K562 (cell line): ENCODE data around the gene THADA. TPM values are rescaled to one million over a fixed set of nuclear protein-coding genes. Genes with fewer than 3 reads are reported as not detected.
A peak's percentile ranks its signal among the peaks of the same experiment; 100 is the strongest.

Experiments
- ATAC-seq: fragments of 200-7000 bp; cut with Tn5 transposase; 3 replicates; pipeline ENCODE4 v1.9.1; 2020; ENCODE audit warnings: moderate library complexity
- BruUV-seq: library from RNA; stranded (reverse); fragments of 400-500 nt; replicated peaks from 2 replicates; lab custom pipeline; 2021; lab: Mats Ljungman, UMichigan
- CTCF ChIA-PET: fragments of 300-600 bp; formaldehyde crosslinking; extraction: SDS; loops from one replicate; lab custom pipeline; 2021; ENCODE audit warnings: low intra/inter-chr PET ratio; lab: Yijun Ruan, JAX
- POLR2A ChIA-PET: fragments of 300-600, 350-650 bp; sonication (Branson Sonifier 250); formaldehyde crosslinking; extraction: SDS; loops from one replicate; lab custom pipeline; 2021; ENCODE audit warnings: antibody characterized with exemption, inconsistent platforms; lab: Yijun Ruan, JAX
- DNase-seq, 4 experiments: peaks; one replicate each; pipeline versions ENCODE4 v3.0.0 to v3.0.0-alpha.2; 2011 to 2018; ENCODE audit warnings: low spot score in 3 of 4, mixed read lengths in 3 of 4; ENCODE audit errors: extremely low read depth in 1 of 4
- FAIRE-seq: peaks from 2 replicates; lab custom pipeline; 2011; peaks lifted over from hg19 to GRCh38; lab: Jason Lieb, UNC
- H2AFZ ChIP-seq: 2 replicates; pipeline ENCODE4 v1.6.0; 2011; ENCODE audit warnings: low read depth, low read length, control low read depth, inconsistent platforms
- H3K27ac ChIP-seq: fragments of 200-600 bp; 3 replicates; pipeline ENCODE4 v1.8.0; 2011; ENCODE audit warnings: low read depth, mild to moderate bottlenecking, control low read depth, inconsistent platforms, low read length, moderate library complexity, mixed read lengths; ENCODE audit errors: extremely low read depth
- H3K27me3 ChIP-seq, 2 experiments: fragments of 300-600 bp in 1 of 2; 2 replicates in 1 of 2; 3 replicates in 1 of 2; pipeline versions ENCODE4 v1.6.0 to v1.8.0; 2011; ENCODE audit warnings: inconsistent platforms in 2 of 2, low read length in 2 of 2, mild to moderate bottlenecking in 1 of 2, mixed read lengths in 1 of 2, moderate library complexity in 1 of 2; ENCODE audit not compliant: control insufficient read depth in 2 of 2, insufficient read depth in 2 of 2
- H3K36me3 ChIP-seq: fragments of 300-600 bp; 3 replicates; pipeline ENCODE4 v1.8.0; 2011; ENCODE audit warnings: mild to moderate bottlenecking, low read length, inconsistent platforms; ENCODE audit not compliant: control insufficient read depth, insufficient read depth
- H3K4me1 ChIP-seq, 2 experiments: fragments of 200-600 bp in 1 of 2; replicated peaks in 1 of 2; 2 replicates in 1 of 2; 3 replicates in 1 of 2; pipeline versions ENCODE4 v1.5.1 to v1.8.0; 2011; ENCODE audit warnings: inconsistent platforms in 2 of 2, low read length in 2 of 2, mild to moderate bottlenecking in 1 of 2, mixed read lengths in 1 of 2, moderate library complexity in 1 of 2; ENCODE audit not compliant: control insufficient read depth in 2 of 2, insufficient read depth in 2 of 2
- H3K4me2 ChIP-seq: 2 replicates; pipeline ENCODE4 v1.6.1; 2011; ENCODE audit warnings: low read length, control low read depth, inconsistent platforms, mixed read lengths; ENCODE audit not compliant: insufficient read depth
- H3K4me3 ChIP-seq: fragments of 200-600 bp; sonication (generic), shearing (Covaris generic); 2 replicates; pipeline ENCODE4 v1.5.1; 2016; ENCODE audit warnings: control low read depth, inconsistent platforms
- H3K79me2 ChIP-seq: fragments of 200-600 bp; 3 replicates; pipeline ENCODE4 v1.8.0; 2011; ENCODE audit warnings: low read length, inconsistent platforms; ENCODE audit not compliant: control insufficient read depth, insufficient read depth
- H3K9ac ChIP-seq, 2 experiments: 2 replicates each; pipeline versions ENCODE4 v1.6.0 to v1.6.1; 2011; ENCODE audit warnings: low read depth in 2 of 2, low read length in 2 of 2, control low read depth in 1 of 2, inconsistent platforms in 1 of 2, mild to moderate bottlenecking in 1 of 2, mixed read lengths in 1 of 2; ENCODE audit not compliant: insufficient read depth in 1 of 2
- H3K9me1 ChIP-seq: one replicate; pipeline ENCODE4 v1.6.0; 2011; ENCODE audit warnings: inconsistent platforms, mild to moderate bottlenecking, low read length, moderate library complexity; ENCODE audit not compliant: control insufficient read depth, insufficient read depth
- H3K9me3 ChIP-seq: replicated peaks from 2 replicates; pipeline ENCODE4 v1.5.1; 2011; ENCODE audit warnings: low read depth, low read length, inconsistent platforms; ENCODE audit not compliant: control insufficient read depth, insufficient read depth
- H4K20me1 ChIP-seq: replicated peaks from 2 replicates; pipeline ENCODE4 v1.6.1; 2011; ENCODE audit warnings: low read length, inconsistent platforms, mixed read lengths; ENCODE audit not compliant: control insufficient read depth, insufficient read depth
- HDGF ChIP-seq: fragments of 450-650 bp; IDR thresholded peaks from 2 replicates; pipeline ENCODE4 v1.6.1; 2016
- MYC ChIP-seq, 2 experiments: fragments of 250-450 bp in 1 of 2; sonication (Bioruptor Pico) in 1 of 2; IDR thresholded peaks; 2 replicates each; pipeline versions ENCODE4 v1.5.1 to v1.6.1; 2012 to 2021; ENCODE audit warnings: low read depth in 2 of 2, borderline replicate concordance in 1 of 2, improper control_type of control experiment in 1 of 2, low read length in 1 of 2, mild to moderate bottlenecking in 1 of 2, moderate library complexity in 1 of 2
- NRF1 ChIP-seq, 2 experiments: fragments of 450-650 bp; IDR thresholded peaks in 1 of 2; conservative IDR thresholded peaks in 1 of 2; 2 replicates each; pipeline ENCODE4 v1.6.1; 2014; ENCODE audit warnings: mild to moderate bottlenecking in 2 of 2
- PRDM10 ChIP-seq: fragments of 450-650 bp; IDR thresholded peaks from 2 replicates; pipeline ENCODE4 v1.6.1; 2018; ENCODE audit not compliant: partially characterized antibody
- PYGO2 ChIP-seq: fragments of 450-650 bp; IDR thresholded peaks from 2 replicates; pipeline ENCODE4 v1.6.1; 2016; ENCODE audit warnings: mild to moderate bottlenecking, missing genetic modification characterization, moderate library complexity, missing compliant biosample characterization
- SUPT5H ChIP-seq: fragments of 450-650 bp; IDR thresholded peaks from 2 replicates; pipeline ENCODE4 v1.6.1; 2016
- ZBTB33 ChIP-seq: sonication (generic); formaldehyde crosslinking; IDR thresholded peaks from 2 replicates; pipeline ENCODE4 v1.8.1; 2023; ENCODE audit warnings: mild to moderate bottlenecking, missing genetic modification reagents
- ZNF395 ChIP-seq: fragments of 200-800 bp; sonication (Bioruptor generic); IDR thresholded peaks from 2 replicates; pipeline ENCODE4 v1.6.1; 2017; ENCODE audit warnings: missing genetic modification characterization, missing compliant biosample characterization
- WGBS: fragments of 100-300 bp; shearing (Covaris generic); methylation state at CpG from one replicate; pipeline ENCODE4 v1.1.6; 2016; ENCODE audit warnings: low coverage, mixed read lengths; ENCODE audit not compliant: insufficient coverage; ENCODE audit errors: missing lambda C conversion rate; 5-methylcytosine and 5-hydroxymethylcytosine counted together
- in situ Hi-C: fragments of 300-500 bp; cut with MboI; formaldehyde crosslinking; loops from 4 replicates; pipeline ENCODE4 v1.15.0; 2018; ENCODE audit warnings: inconsistent platforms, mixed read lengths
- intact Hi-C: fragments of 100-400 bp; cut with micrococcal nuclease; formaldehyde crosslinking; loops from 2 replicates; pipeline ENCODE4 v1.14.2; 2022
- polyA plus RNA-seq, 8 experiments: library from polyadenylated mRNA; depleted of rRNA in 4 of 8; stranded (reverse) in 5 of 8; unstranded in 3 of 8; fragments of >200 nt; fragmentation: Nextera tagmentation in 2 of 8; fragmentation: Illumina TruSeq in 1 of 8; extraction: Ambion mirVana in 2 of 8; extraction: Trizol in 1 of 8; gene quantifications; 2 replicates each; pipeline versions ENCODE4 v1.2.1 to v1.2.3, GENCODE V29; 2011 to 2014; ENCODE audit warnings: inconsistent platforms in 1 of 8, missing spikeins in 1 of 8
- total RNA-seq, 7 experiments: library from RNA; depleted of rRNA in 6 of 7; stranded (reverse); fragments of >200 nt in 6 of 7; fragmentation: Illumina TruSeq in 2 of 7; extraction: Trizol in 2 of 7; gene quantifications; 2 replicates each; pipeline versions ENCODE4 v1.2.1 to v1.2.3, GENCODE V29; 2011 to 2021; ENCODE audit warnings: low replicate concordance in 1 of 7

THADA gene
- total and polyA plus RNA-seq, 9 of the 15 experiments (the other 6 are each of a cell fraction or from before 2014, with no cell fraction given): 17.8 to 34.7 (median 31.9) TPM

- peak; percentile 89 for TF ChIP-seq MYC (IDR thresholded peaks at IDR 0.05; ENCODE audit: low read depth, low read length)
- no peak for TF ChIP-seq MYC (CRISPR knock-in tag; IDR thresholded peaks at IDR 0.05; ENCODE audit: borderline replicate concordance, low read depth)
- no peak for TF ChIP-seq HDGF
- peak; percentile 52; the same call in 1 of the 2 replicates for TF ChIP-seq PYGO2 (tag)
- TF ChIP-seq ZBTB33 (CRISPR knock-in tag): peak; percentile 49
- TF ChIP-seq NRF1 (conservative IDR thresholded peaks at IDR 0.05 in 1 of 2, IDR thresholded peaks at IDR 0.05 in 1 of 2): peak; percentile 59 to 70; a peak in 3 of 4 replicates
- peak; percentile 99 for TF ChIP-seq SUPT5H
Observed at GRCh38 chr2:43595603-43596412, at the start of gene THADA (continued).

- POLR2A ChIA-PET: interaction anchor here (1.2 kb wide), 1 partner anchor 9 kb away, joined by 3 read pairs; no protein-coding TSS in a partner anchor
- no peaks in the 10 kb centered on the region for H3K36me3 ChIP-seq
- in situ Hi-C loops: no loop called here
Observed at GRCh38 chr2:43643680-43644079, 47.8 kb upstream of the THADA start.

More at GRCh38 chr2:43643680-43644079, 47.8 kb upstream of the THADA start:
- 82% methylated on average over 1 of the region's 1 CpG for WGBS
- BruUV-seq: no TSS peak
- DNase-seq (no peak), FAIRE-seq (no peak), ATAC-seq (no peak)
- no peak overlapping the region for H3K27ac ChIP-seq
- no peaks in the 10 kb centered on the region for H3K27me3 ChIP-seq
- CTCF ChIA-PET: no interaction called here
- H3K9me3 ChIP-seq: no peaks in the 10 kb centered on the region
- H3K4me2 ChIP-seq: no peak overlapping the region
- no peak overlapping the region for H3K9ac ChIP-seq
- H3K4me3 ChIP-seq: no peak overlapping the region
- intact Hi-C loops: no loop called here
- no peaks in the 10 kb centered on the region for H3K79me2 ChIP-seq
- no peaks in the 10 kb centered on the region for H4K20me1 ChIP-seq
- H3K4me1 ChIP-seq: no peaks in the 10 kb centered on the region
- H2AFZ ChIP-seq: no peak overlapping the region
- no peaks in the 10 kb centered on the region for H3K9me1 ChIP-seq
- TF ChIP-seq PRDM10 (peak; percentile 22), ZNF395 (CRISPR knock-in tag) (no peak)
- TF ChIP-seq, all 486 proteins: peak for 1
